Ascending aorta (tissue), 2 donors: ENCODE measurements around the gene GCAT. TPM values are rescaled to one million over a fixed set of nuclear protein-coding genes. Genes with fewer than 3 reads are reported as not detected.
A peak's percentile ranks its signal among the peaks of the same experiment; 100 is the strongest.
"Not testable (repeated sequence)": the region's sequence is repeated elsewhere in the genome, so short reads cannot be mapped to it uniquely, and the experiment has no call there.

Source experiments
- DNase-seq, 2 donors: peaks; one replicate each; pipeline ENCODE4 v3.0.0-alpha.2; 2019; ENCODE audit warnings: low spot score in 2 of 2
- H3K27ac ChIP-seq, 2 donors: fragments of 200-600 bp; sonication (generic); one replicate each; pipeline ENCODE4 v1.5.1; 2016 to 2017; ENCODE audit warnings: mild to moderate bottlenecking in 1 of 2
- H3K27me3 ChIP-seq: fragments of 200-600 bp; sonication (generic); one replicate; pipeline ENCODE4 v1.5.1; 2017
- H3K36me3 ChIP-seq, 2 donors: fragments of 200-600 bp; sonication (generic); one replicate each; pipeline ENCODE4 v1.5.1; 2016
- H3K4me1 ChIP-seq, 2 donors: fragments of 200-600 bp; sonication (generic); one replicate each; pipeline ENCODE4 v1.5.1; 2016 to 2017; ENCODE audit warnings: mild to moderate bottlenecking in 1 of 2
- H3K4me3 ChIP-seq, 2 donors: fragments of 200-600 bp; sonication (generic); one replicate each; pipeline ENCODE4 v1.5.1; 2016 to 2017; ENCODE audit warnings: mild to moderate bottlenecking in 1 of 2
- H3K9me3 ChIP-seq, 2 donors: fragments of 200-600 bp; sonication (generic); one replicate each; pipeline ENCODE4 v1.5.1; 2016
- intact Hi-C: fragments of 100-400 bp; cut with DNase I; formaldehyde crosslinking; loops from one replicate; pipeline ENCODE4 v1.15.1; 2023
- total RNA-seq: library from RNA; depleted of rRNA; stranded (reverse); fragments of >200 nt; gene quantifications from one replicate; pipeline ENCODE4 v1.1.0, GENCODE V29; 2016
- TF ChIP-seq, protein P1 (sequence below), 3 experiments: fragments of 200-600 bp in 2 of 3; fragments of 450-650 bp in 1 of 3; sonication (generic) in 2 of 3; IDR thresholded peaks; one replicate each; pipeline ENCODE4 v1.5.1; 2016 to 2019; ENCODE audit warnings: antibody characterized with exemption in 3 of 3, mild to moderate bottlenecking in 1 of 3, moderate library complexity in 1 of 3

Gene GCAT
- total RNA-seq, 1 donor from 2014 or later: 4.5 TPM

DNA sequence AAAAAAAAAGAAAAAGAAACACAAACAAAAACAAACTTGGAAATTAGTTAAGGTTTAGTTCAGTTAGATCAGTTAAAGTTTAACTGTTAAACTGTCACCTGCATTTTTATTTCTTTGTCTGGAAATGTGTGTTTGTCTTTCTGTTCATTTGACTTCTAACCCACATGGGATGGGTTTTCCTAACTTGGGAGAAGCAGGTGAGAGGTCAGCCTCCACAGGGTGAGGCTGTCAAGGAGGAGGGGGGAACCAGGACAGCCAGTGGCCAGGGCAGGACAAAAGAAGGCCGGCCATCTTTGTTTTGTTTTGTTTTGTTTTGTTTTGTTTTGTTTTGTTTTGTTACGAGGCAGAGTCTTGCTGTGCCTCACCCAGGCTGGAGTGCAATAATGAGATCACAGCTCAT is 13.4 kb upstream of the GCAT start:
- no peak overlapping the region for H3K27ac ChIP-seq
- H3K36me3 ChIP-seq: no peaks in the 10 kb centered on the region
- H3K4me3 ChIP-seq: no peak overlapping the region
- no peaks in the 10 kb centered on the region for H3K9me3 ChIP-seq
- intact Hi-C loops: loop anchor here (5.0 kb wide), 1 partner anchor 172 kb away; no protein-coding TSS in a partner anchor
- H3K4me1 ChIP-seq: no peaks in the 10 kb centered on the region
- TF ChIP-seq, protein P1, sequence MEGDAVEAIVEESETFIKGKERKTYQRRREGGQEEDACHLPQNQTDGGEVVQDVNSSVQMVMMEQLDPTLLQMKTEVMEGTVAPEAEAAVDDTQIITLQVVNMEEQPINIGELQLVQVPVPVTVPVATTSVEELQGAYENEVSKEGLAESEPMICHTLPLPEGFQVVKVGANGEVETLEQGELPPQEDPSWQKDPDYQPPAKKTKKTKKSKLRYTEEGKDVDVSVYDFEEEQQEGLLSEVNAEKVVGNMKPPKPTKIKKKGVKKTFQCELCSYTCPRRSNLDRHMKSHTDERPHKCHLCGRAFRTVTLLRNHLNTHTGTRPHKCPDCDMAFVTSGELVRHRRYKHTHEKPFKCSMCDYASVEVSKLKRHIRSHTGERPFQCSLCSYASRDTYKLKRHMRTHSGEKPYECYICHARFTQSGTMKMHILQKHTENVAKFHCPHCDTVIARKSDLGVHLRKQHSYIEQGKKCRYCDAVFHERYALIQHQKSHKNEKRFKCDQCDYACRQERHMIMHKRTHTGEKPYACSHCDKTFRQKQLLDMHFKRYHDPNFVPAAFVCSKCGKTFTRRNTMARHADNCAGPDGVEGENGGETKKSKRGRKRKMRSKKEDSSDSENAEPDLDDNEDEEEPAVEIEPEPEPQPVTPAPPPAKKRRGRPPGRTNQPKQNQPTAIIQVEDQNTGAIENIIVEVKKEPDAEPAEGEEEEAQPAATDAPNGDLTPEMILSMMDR (IDR thresholded peaks at IDR 0.05): no peak
- no peak for DNase-seq
- H3K27me3 ChIP-seq: no peaks in the 10 kb centered on the region

DNA sequence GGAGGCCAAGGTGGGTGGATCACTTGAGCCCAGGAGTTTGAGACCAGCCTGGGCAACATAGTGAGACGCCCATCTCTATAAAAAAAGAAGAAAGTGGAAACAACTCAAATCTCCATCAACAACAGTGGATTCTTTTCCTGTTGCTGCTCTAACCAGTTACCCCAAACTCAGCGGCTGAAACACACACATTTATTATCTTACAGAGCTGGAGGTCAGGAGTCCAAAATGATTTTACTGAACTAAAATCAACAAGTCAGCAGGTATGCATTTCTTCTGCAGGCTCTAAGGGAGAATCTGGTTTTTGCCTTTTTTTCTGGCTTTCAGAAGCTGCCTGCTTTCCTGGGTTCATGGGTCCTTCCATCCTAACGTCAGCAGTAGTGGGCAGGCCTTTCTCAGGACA is 11.7 kb upstream of the GCAT start:
- DNase-seq: no peak
- intact Hi-C loops: no loop called here
- Histone ChIP-seq H3K36me3 (no peaks in the 10 kb centered on the region), H3K4me3 (no peak overlapping the region), H3K27me3 (no peaks in the 10 kb centered on the region), H3K27ac (no peak overlapping the region), H3K4me1 (no peaks in the 10 kb centered on the region), H3K9me3 (no peaks in the 10 kb centered on the region)
- TF ChIP-seq, protein P1 (IDR thresholded peaks at IDR 0.05): no peak

DNA sequence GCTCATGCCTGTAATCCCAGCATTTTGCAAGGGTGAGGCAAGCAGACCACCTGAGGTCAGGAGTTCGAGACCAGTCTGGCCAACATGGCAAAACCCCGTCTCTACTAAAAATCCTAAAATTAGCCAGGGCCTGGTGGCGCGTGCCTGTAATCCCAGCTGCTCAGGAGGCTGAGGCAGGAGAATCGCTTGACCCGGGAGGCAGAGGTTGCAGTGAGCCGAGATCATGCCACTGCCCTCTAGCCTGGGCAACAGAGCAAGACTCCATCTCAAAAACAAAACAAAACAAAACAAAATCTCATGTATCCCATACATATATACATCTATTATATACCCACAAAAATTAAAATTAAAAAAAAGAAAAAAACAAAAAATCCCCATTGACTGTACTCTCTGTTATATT is 10.5 kb upstream of the GCAT start:
- H3K36me3 ChIP-seq, DNase-seq, H3K4me3 ChIP-seq, H3K4me1 ChIP-seq, H3K9me3 ChIP-seq, H3K27me3 ChIP-seq, intact Hi-C loops, H3K27ac ChIP-seq: not testable (repeated sequence)

DNA sequence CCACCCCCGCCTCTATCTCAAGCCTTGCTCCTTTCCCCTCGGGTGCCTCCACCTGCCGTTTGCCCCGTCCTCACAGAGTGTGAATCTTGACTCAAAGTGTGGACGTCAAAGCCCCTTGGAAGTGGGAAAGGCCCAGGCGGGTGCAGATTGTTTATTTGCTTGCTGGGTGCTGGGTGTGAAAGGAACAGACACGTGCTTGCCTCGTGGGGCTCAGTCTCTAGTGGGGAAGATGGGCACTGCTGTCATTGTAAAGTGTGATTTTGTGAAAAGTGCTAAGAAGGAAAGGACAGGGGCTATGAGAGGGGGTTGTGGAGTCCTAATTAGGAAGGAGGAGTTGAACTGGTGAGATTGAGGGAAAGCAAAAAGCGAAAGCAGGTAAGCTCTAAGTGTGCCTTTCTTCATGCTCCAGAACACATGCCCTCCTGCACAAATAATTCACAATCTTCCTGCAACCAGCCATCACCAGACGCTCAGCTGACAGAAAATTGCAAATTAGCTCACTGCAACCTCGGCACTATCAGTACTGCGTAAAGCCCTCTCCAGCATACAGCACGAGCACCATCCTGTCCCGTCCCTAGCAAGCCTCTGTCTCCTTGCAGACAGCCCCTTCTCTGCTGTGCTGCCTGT is 9.7 kb upstream of the GCAT start:
- H3K4me3 ChIP-seq: no peak overlapping the region
- no peaks in the 10 kb centered on the region for H3K36me3 ChIP-seq
- no peak for DNase-seq
- no peaks in the 10 kb centered on the region for H3K9me3 ChIP-seq
- no peaks in the 10 kb centered on the region for H3K27me3 ChIP-seq
- H3K27ac ChIP-seq: no peak overlapping the region
- intact Hi-C loops: no loop called here
- TF ChIP-seq, protein P1 (IDR thresholded peaks at IDR 0.05): no peak
- peaks cover 3 to 9% of the 10 kb centered on the region in 2 donors for H3K4me1 ChIP-seq

DNA sequence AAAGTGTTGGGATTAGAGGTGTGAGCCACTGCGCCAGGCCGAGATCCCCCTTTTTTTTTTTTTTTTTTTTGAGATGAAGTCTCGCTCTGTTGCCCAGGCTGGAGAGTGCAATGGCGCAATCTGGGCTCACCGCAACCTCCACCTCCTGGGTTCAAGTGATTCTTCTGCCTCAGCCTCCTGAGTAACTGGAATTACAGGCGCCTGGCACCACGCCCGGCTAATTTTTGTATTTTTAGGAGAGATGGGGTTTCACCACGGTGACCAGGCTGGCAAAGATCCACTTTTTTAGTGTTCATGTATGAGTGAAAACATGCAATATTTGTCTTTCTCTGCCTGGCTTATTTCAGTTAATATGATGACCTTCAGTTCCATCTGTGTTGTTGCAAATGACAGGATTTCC is 7.8 kb upstream of the GCAT start:
- H3K27me3 ChIP-seq, H3K27ac ChIP-seq, DNase-seq, intact Hi-C loops, H3K4me3 ChIP-seq, H3K9me3 ChIP-seq, H3K36me3 ChIP-seq: not testable (repeated sequence)
- peaks cover 3 to 13% of the 10 kb centered on the region in 2 donors for H3K4me1 ChIP-seq

DNA sequence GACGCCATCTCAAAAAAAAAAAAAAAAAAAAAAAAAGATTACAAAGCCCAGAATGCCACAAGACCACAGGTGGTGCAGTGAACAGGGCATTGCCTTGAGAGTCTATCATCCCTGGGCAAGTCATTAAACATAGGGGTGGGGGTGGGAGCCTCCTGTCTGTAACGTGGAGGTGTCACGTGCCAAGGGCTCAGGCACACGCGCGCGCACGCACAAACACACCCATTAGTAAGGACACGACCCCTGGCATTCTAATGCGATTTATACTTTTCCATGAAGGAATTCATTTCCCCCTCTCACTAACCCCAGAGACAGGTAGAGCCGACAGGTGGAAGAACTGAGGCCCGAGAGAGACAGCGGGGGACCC is 5.8 kb upstream of the GCAT start:
- intact Hi-C loops: no loop called here
- Histone ChIP-seq H3K9me3 (no peaks in the 10 kb centered on the region), H3K4me1 (peaks cover 7 to 13% of the 10 kb centered on the region in 2 donors), H3K36me3 (no peaks in the 10 kb centered on the region), H3K27me3 (no peaks in the 10 kb centered on the region), H3K4me3 (peak overlapping the region; percentile 56 to 65), H3K27ac (no peak overlapping the region)
- no peak for DNase-seq
- TF ChIP-seq, protein P1 (IDR thresholded peaks at IDR 0.05): no peak
